Fibroblast of the aortic adventitia (primary cell): ENCODE measurements around the gene GRB7. TPM values are rescaled to one million over a fixed set of nuclear protein-coding genes. Genes with fewer than 3 reads are reported as not detected.

Source experiments
- DNase-seq: peaks from one replicate; pipeline ENCODE4 v3.0.0-alpha.2; 2010; ENCODE audit warnings: low read depth
- H3K4me3 ChIP-seq: 2 replicates; pipeline ENCODE4 v1.5.1; 2011; ENCODE audit warnings: low read depth, mild to moderate bottlenecking, control low read depth, low read length, moderate library complexity
- CTCF ChIP-seq: IDR thresholded peaks from 2 replicates; pipeline ENCODE4 v1.5.1; 2011; ENCODE audit warnings: mild to moderate bottlenecking, low read length, control low read depth, inconsistent platforms; ENCODE audit not compliant: insufficient read depth
- total RNA-seq: library from RNA; depleted of rRNA; stranded (reverse); fragments of >200 nt; gene quantifications from 2 replicates; pipeline ENCODE4 v1.2.3, GENCODE V29; 2012; ENCODE audit warnings: low replicate concordance

Gene GRB7
- total RNA-seq, 1 donor = 1.7 TPM

- H3K4me3 ChIP-seq = no peak overlapping the region
- no peak for DNase-seq
- no peak for TF ChIP-seq CTCF
Observed at GRCh38 chr17:39716073-39716818, 21.5 kb upstream of the GRB7 start.

GRCh38 chr17:39716879-39717536, 20.7 kb upstream of the GRB7 start:
- TF ChIP-seq CTCF = no peak
- H3K4me3 ChIP-seq = no peak overlapping the region
- no peak for DNase-seq

GRCh38 chr17:39717660-39718059, 20.1 kb upstream of the GRB7 start:
- no peak for TF ChIP-seq CTCF
- no peak overlapping the region for H3K4me3 ChIP-seq

GRCh38 chr17:39719563-39720355, 18.0 kb upstream of the GRB7 start:
- no peak for DNase-seq
- H3K4me3 ChIP-seq = no peak overlapping the region
- no peak for TF ChIP-seq CTCF

More at GRCh38 chr17:39717660-39718059, 20.1 kb upstream of the GRB7 start:
- no peak for DNase-seq

GRCh38 chr17:39722104-39722503, 15.6 kb upstream of the GRB7 start:
- no peak for TF ChIP-seq CTCF
- DNase-seq = no peak
- no peak overlapping the region for H3K4me3 ChIP-seq

- TF ChIP-seq CTCF = no peak
- H3K4me3 ChIP-seq = no peak overlapping the region
- no peak for DNase-seq
Observed at GRCh38 chr17:39722965-39723848, 14.5 kb upstream of the GRB7 start.
